ENCODE results near the gene ZNF768. TPM values are rescaled to one million over a fixed set of nuclear protein-coding genes. Genes with fewer than 3 reads are reported as not detected.

ZNF768 gene
- 21.7 TPM for total RNA-seq

GRCh38 chr16:30526137-30526822 is at the start of gene ZNF768:
ZNF768 (minus strand) TSS chr16:30526566; CDS start chr16:30526413, 153 bp downstream.
- peak; percentile 55 for ATAC-seq
- DNase-seq (ENCODE audit: low spot score), result no peak

GRCh38 chr16:30574678-30575077 is 48.3 kb upstream of the ZNF768 start:
- no peak for ATAC-seq
- no peak for DNase-seq (ENCODE audit: low spot score)

- ATAC-seq (peak; percentile 86), DNase-seq (ENCODE audit: low spot score) (peak; percentile 89)
These were observed 45.3 kb upstream of the ZNF768 start, which contains the start of gene ZNF688 for GRCh38 chr16:30571445-30572322. ZNF688 (minus strand) TSS chr16:30571714; CDS start chr16:30571629, 85 bp downstream.

DNA sequence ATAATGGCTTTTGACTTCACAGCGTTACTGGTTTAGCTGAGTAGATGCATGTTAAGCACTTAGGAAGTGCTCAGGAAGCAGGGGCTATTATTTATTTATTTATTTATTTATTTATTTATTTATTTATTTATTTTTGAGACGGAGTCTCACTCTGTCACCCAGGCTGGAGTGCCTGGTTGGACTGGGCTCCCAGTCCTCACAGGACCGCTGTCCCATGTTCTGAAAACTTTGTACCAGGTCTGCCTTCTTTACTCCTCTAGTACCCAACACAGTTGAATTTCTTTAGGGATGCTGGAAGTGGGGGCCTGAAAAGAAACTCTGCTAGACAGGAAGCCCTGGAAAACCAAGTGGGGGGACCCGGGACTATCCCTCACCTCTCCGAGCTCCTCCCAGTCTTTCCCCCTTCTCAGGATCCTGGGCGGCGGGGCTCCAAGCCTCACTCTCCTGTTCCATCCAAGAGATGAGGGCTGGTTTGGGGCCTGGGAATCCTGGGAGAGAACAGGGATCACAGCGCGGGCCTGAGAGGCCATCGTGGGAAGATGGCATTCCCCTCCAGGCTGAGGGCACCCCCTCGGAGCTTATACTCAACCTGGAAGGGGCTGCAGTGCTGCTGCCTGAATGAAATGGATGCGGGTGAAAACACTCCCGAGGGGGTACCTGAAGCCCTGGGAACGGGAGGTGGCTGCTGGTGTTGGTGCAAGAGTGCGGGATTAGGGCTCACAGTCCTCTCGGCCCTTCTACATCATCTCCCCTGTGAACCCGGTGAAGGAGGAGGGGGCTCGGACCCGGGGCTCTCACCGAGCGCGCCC is 44.5 kb upstream of the ZNF768 start:
- DNase-seq (ENCODE audit: low spot score) (peak; percentile 55), ATAC-seq (peak; percentile 16)

DNA sequence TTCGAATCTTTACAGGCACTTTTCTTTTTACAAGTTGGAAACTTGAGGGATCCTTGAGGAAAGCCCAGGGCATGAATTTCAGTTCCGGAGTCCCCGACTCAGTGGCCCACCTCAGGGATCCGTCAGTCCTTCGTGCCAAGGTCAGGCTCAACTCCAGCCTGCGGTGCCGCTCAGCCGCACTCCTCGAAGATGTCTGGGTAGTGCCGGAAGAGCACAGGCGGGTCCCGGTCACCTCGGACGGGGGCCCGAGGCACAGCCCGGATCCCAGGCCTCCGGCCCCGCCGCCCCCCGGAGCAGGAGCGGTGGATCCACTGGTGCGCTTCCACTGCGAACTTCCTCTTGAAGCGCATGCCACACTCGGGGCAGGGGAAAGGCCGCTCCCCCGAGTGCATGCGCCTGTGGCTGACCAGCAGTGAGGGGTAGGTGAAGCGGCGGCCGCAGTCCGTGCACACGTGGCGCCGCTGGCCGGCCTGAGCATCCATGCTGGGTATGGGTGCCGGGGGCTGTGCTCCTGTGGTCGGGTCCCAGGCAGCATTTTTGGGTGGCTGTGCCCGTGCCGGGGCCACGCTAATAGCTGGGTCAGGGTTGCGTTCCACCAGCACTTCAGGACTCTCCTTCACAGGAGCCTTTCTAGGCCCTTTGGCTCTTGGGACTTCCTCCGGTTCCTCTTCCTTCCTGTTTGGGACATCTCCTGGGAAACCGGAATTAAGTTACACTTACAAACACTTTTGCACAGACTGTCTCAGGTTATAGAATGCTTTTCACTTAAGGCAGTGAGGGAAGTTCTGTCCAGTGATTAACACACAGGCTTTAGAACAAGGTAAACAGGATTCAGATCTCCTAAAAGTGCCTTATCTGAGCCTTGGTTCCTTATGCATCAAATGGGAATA is 43.6 kb upstream of the ZNF768 start:
- DNase-seq (ENCODE audit: low spot score) (no peak), ATAC-seq (no peak)

DNA sequence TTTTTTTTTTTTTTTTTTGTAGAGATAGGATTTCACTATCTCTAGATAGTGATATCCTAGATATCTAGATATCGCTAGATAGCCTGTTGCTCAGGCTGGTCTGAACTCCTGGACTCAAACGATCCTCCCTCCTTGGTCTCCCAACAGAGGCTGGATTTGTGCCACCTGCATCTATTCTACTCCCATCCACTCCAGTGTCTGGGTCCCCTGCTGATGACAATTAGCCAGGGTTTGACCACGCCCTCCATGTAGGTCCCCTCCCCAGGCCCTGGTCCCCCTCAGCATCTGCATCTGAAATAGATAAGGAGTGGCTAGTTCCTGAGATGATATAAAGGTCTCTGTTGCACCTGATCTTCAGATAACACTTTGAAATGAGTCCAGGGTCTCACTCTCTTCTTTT is 42.9 kb upstream of the ZNF768 start:
- ATAC-seq (no peak), DNase-seq (ENCODE audit: low spot score) (no peak)

DNA sequence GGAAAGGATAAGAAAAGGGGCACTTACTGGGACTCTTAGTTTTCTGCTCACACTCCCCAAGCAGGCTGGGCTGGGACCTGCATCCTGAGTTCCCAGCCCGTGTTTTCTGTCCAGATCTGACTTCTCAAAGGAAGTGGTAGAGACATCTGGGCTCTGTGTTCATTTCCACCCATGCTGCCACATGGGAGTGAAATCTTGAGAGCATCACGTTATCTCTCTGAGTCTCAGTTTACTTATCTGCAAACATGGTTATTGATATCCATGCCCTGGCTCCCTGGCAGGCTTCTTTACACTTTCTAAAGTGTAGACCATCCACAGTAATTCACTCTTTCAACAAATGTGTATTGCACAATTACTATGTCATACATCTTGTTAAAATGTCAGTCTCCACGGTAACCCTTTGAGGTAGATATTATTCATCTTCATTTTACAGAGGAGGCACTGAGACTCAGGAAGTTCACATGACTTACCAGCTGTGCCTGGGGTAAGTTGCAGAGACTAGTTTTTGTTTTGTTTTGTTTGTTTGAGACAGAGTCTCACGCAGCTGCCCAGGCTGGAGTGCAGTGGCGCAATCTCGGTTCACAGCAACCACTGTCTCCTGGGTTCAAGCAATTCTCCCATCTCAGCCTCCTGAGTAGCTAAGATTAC is 41.7 kb upstream of the ZNF768 start:
- ATAC-seq (no peak), DNase-seq (ENCODE audit: low spot score) (no peak)

GRCh38 chr16:30567160-30567990 is 41.0 kb upstream of the ZNF768 start:
- ATAC-seq (no peak), DNase-seq (ENCODE audit: low spot score) (no peak)

DNA sequence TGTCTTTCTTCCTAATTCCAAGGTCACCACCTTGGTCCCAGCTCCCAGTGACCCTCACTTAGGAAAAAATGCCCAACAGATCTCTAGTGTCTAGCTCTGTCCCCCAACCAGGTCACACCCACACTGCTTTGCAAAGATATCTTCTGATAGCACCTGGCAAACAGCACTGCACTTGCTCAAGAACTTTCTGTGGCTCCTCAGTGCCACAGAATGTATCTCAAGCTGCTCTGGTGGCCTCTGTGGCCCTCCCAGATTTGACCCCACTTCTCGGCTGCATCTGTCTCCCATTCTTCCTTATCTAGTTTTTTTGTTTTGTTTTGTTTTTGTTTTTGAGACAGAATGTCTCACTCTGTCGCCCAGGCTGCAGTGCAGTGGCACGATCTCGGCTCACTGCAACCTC is 40.2 kb upstream of the ZNF768 start:
- no peak for ATAC-seq
- no peak for DNase-seq (ENCODE audit: low spot score)

DNA sequence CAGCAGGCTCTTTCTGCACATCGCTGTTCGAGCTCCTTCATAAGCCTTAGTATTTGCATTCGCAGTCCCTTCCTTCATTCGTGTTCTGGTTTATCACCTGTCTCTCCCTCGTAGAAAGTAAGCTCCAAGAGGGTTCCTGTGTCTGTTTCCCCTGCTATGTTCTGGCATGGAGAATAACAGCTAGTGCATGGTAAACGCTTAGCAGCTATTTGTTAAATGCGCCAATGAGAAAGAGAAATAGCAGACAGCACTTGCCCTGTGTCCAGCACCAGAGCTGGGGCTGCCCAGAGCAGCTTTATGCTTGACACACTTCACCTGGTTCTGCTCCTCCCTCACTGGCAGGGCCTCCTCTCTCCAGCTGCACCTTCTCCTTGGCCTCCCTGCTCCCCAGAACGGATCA is 39.6 kb upstream of the ZNF768 start:
- no peak for ATAC-seq

GRCh38 chr16:30565526-30565925 is 39.2 kb upstream of the ZNF768 start:
- no peak for DNase-seq (ENCODE audit: low spot score)
- ATAC-seq, result no peak

More for the DNA sequence above, 39.6 kb upstream of the ZNF768 start:
- no peak for DNase-seq (ENCODE audit: low spot score)

DNA sequence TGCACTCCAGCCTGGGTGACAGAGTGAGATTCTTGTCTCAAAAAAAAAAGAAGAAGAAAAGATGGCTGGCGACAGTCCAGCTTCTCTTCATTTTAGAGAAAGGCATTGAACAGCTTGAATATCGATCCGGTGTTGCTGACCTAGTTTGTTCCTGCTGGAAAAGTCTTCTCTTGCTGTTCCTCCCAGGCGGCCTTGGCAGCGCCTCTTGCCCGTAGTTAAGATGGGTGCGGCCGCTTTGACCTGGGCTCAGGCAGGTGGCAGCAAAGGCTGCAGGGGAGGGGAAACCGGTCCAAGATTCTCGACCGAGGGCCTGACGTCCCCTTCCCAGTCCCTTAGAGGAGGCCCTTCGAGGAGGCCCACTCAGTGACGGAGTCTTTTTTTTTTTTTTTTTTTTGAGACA is 35.7 kb upstream of the ZNF768 start:
- DNase-seq (ENCODE audit: low spot score), result peak; percentile 56
- no peak for ATAC-seq

DNA sequence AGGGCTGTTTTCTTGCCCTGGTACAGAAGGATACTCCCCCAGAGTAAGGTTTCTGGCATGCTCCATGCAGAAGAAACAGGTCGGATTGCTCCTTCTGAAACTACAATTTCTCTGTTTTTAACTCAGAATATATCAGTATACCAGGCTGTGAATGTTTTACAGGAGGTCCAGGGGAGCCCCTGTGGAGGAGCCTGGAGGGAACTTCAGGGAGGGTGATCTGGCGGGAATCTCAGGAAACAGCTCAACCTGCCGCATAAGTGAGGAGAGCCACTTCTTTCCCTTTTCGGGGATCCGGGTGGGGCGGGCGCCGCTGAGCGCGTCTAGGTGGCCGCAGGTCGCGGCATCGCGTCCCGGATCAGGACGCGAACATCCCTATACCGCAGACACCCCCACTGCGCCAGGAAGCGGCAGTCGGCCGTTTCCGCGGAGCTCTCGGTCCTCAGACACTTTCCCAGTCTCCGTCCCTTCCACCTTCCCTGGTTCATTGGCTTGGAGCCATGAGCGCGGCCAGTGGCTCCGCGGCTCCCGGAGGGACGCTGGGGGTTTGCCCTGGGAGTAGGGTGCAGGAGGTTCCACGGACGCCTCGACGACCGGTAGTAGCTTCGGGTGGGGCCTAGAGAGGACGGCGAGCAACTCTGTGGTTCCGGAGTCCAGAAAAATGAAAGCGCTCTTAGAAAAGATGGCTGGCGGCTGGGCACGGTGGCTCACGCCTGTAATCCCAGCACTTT is 34.9 kb upstream of the ZNF768 start:
- ATAC-seq (peak; percentile 24), DNase-seq (ENCODE audit: low spot score) (peak; percentile 71)

GRCh38 chr16:30559690-30560089 is 33.3 kb upstream of the ZNF768 start:
- ATAC-seq, result no peak

GRCh38 chr16:30558789-30559377 is 32.5 kb upstream of the ZNF768 start:
- DNase-seq (ENCODE audit: low spot score) (no peak), ATAC-seq (no peak)

More at GRCh38 chr16:30559690-30560089, 33.3 kb upstream of the ZNF768 start:
- no peak for DNase-seq (ENCODE audit: low spot score)

- peak; percentile 92 for ATAC-seq
These were observed 31.8 kb upstream of the ZNF768 start, which contains the start of gene ZNF764 for GRCh38 chr16:30557957-30558788. ZNF764 (minus strand) TSS chr16:30558374; CDS start chr16:30558182, 192 bp downstream.

GRCh38 chr16:30557707-30557956 is 31.3 kb upstream of the ZNF768 start:
- ATAC-seq (peak; percentile 1), DNase-seq (ENCODE audit: low spot score) (no peak)

More at GRCh38 chr16:30557957-30558788, 31.8 kb upstream of the ZNF768 start, which contains the start of gene ZNF764:
- DNase-seq (ENCODE audit: low spot score), result peak; percentile 99

All from left lobe of liver (tissue), 2 donors.